ENCODE data around the gene IFT25.

DNA sequence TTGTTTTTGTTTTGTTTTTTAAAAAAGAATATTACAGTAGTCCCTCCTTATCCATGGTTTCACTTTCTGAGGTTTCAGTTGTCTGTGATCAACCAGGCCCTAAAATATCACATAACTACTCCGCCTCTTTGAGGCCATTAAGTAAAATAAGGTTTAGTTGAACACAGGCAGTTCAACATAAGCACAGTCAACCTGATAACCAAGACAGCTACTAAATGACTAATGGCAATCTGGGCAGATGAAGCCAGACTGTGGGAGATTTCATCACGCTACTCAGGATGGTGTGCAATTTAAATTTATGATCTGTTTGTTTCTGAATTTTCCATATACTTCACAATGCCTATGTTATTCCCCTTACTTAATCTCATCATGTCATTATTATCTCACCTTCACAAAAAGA lies 42.4 kb upstream of the IFT25 start:
- no peak for TF ChIP-seq CTCF (IDR thresholded peaks at IDR 0.05)
- no peak for TF ChIP-seq POLR2A (IDR thresholded peaks at IDR 0.05)
- TF ChIP-seq EP300 (IDR thresholded peaks at IDR 0.05), result no peak

Measured in tibial nerve (tissue), 4 donors.